GM19463 (cell line): Measurements from ENCODE around the gene ATP8A2.
"Not testable (repeated sequence)": the region's sequence is repeated elsewhere in the genome, so short reads cannot be mapped to it uniquely, and the experiment has no call there.

Source experiments
- ATAC-seq: cut with Tn5 transposase; IDR thresholded peaks from one replicate; pipeline ENCODE4 v1.9.1; 2021; ENCODE audit warnings: mild to moderate bottlenecking, moderate library complexity; ENCODE audit not compliant: unreplicated experiment

The ATP8A2 gene

GRCh38 chr13:25457566-25457965 is 85.8 kb downstream of the ATP8A2 start:
- ATAC-seq: no peak

DNA sequence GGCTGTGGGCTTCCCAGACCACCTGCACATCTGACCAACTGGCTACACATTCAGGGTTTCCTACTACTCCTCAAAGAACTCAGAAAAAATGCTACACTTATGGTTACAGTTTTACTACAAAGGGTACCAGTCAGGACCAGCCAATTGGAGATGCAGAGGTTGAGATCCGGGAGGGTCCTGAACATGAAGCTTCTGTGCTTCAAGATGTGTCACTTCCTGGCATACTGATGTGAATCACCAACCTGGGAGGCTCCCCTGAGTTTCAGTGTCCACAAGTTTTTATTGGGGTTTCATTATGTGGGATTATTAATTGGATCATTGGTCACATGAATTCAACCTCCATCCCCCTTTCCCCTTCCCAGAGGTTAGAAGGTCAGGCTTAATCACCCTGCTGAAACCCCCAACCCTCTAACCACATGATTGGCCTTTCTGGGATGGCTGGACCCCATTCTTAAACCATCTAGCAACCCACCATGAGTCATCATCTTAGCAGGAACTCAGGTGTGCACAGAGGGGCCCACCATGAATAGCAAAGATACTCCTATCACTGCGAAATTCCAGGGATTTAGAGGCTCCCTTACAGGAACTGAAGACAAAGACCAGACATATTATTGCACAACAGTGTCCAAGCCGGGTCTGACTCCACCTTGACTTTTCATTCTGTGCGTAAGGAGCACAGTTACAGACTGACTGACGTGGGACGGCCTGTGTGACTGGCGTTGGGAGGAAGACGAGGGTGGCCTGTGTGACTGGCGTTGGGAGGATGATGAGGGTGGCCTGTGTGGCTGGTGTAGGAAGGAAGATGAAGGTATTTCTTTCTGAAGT is 90.7 kb downstream of the ATP8A2 start:
- ATAC-seq: no peak

DNA sequence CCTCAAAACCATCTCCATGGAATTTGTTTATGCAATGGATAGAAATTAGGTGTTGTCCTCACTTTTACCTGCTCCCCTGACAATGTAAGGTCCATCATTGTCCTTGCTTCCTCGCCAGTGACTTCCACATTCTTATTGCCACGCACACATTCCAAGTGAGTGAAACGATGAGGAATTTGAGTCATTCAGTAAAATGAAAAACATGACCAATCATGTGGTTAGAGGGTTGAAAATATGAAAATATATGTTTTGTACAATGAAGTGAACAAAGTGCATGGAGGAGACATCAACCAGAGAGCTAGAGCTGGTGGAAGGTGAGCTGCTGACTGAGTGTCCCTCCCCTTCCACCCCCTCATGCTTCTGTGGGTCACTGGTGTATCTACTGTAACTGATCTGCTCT is 91.7 kb downstream of the ATP8A2 start:
- ATAC-seq: no peak

GRCh38 chr13:25466880-25467279 is 95.1 kb downstream of the ATP8A2 start:
- no peak for ATAC-seq

GRCh38 chr13:25468325-25469168 is 96.8 kb downstream of the ATP8A2 start:
- no peak for ATAC-seq

- ATAC-seq: no peak
These were observed 97.4 kb downstream of the ATP8A2 start for GRCh38 chr13:25469169-25469525.

GRCh38 chr13:25473864-25474263 is 102.1 kb downstream of the ATP8A2 start:
- ATAC-seq: no peak

GRCh38 chr13:25478186-25478585 is 106.4 kb downstream of the ATP8A2 start:
- no peak for ATAC-seq

DNA sequence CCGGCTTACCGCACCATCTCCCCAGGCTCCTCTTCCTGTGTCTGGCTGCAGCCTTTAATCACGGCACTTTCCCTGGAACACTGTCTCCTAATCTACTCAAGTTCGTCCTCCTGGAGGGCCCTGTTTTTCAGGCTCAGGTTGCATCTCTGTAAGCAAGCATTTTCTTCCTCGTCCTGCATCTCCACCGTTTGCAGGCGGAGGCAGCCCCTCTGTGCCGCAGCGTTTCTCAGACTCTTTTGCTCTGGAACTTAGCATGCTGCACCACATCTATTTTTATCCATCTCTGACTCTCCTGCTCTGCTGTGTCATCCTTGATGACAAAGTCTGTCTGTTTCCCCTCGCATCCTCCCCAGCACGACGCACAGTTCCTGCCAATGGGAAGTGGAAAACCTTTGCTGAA is 117.5 kb downstream of the ATP8A2 start:
- no peak for ATAC-seq

GRCh38 chr13:25490236-25490635 is 118.5 kb downstream of the ATP8A2 start:
- no peak for ATAC-seq

- ATAC-seq: no peak
These were observed 122.3 kb downstream of the ATP8A2 start for GRCh38 chr13:25493931-25494640.

DNA sequence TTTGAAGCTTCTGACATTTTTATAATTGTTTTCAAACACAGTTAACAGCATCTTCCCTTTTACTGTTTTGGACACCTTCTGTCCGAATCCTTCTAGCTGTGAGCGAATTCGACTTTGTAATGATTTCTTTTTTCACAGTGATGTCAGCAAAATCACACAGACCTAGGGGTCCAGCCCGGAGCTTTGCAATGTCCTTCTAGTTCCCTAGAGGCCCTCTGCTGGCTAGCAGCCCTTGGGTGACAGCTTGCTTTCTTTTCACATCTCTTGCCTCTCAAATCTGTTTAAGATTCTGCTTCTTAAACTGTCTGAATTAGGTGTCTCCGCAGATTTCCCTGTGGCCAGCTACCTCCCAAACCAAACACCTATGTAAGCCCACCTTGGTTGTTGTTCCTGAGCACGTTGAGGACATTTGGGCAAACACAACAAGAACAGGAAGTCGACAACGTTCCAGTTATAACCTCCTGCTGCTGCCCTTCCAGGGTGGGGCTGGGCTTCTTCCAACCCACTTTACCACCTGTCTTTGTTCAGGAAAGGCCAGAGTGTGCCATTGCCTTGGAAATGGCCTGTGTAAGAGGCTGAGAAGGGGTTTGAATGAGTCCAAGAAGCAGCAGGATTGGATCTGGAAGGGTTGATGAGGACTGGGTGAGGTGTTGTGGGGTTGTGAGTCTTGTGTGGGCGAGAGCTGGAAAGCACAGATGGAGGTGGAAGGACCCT is 123.1 kb downstream of the ATP8A2 start:
- ATAC-seq: no peak

- no peak for ATAC-seq
These were observed 129.5 kb downstream of the ATP8A2 start for GRCh38 chr13:25501231-25501630.

GRCh38 chr13:25502031-25502430 is 130.3 kb downstream of the ATP8A2 start:
- no peak for ATAC-seq

DNA sequence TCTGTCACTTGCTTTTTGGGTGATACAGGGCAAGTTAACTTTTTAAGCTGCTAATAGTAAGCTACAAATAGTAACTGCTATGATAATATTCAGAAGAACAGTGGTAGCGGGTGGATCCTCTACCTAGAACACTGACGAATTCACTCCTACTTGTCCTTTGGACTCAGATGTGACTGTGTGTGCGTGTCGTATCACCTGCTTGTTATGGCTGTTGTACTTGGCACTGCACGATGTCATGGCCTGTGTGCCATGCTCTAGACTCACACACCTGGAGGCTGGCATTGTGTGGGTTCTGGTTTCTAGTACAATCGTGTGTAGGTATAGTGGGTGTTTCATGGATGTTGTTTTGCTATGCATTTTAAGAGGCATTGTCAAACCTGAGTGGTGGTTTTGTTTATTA is 130.8 kb downstream of the ATP8A2 start:
- ATAC-seq: no peak

DNA sequence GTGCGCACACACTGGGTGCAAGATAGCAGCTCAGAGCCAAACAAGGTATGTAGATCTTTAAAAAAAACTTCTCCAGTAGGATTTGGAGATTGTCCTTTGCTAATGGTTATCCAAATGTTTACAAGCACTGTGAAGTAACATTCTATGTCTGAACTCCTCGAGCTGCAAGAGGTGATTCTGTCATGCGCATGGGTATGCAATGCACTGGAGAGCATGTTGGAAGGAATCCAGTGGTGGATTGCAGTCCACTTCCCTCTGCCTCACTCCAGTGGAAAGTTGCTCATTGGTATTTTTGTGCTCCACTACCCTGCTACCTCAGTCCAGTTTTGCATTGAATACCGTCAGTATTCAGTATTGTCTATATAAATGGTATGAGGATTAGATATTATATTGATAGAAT is 132.1 kb downstream of the ATP8A2 start:
- ATAC-seq: no peak

GRCh38 chr13:25507841-25508240 is 136.1 kb downstream of the ATP8A2 start:
- no peak for ATAC-seq

DNA sequence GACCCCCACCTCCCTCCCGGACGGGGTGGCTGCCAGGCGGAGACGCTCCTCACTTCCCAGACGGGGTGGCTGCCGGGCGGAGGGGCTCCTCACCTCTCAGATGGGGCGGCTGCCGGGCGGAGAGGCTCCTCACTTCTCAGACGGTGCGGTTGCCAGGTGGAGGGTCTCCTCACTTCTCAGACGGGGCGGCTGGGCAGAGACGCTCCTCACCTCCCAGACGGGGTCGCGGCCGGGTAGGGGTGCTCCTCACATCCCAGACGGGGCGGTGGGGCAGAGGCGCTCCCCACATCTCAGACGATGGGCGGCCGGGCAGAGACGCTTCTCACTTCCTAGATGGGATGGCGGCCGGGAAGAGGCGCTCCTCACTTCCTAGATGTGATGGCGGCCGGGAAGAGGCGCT is 141.3 kb downstream of the ATP8A2 start:
- ATAC-seq: not testable (repeated sequence)

DNA sequence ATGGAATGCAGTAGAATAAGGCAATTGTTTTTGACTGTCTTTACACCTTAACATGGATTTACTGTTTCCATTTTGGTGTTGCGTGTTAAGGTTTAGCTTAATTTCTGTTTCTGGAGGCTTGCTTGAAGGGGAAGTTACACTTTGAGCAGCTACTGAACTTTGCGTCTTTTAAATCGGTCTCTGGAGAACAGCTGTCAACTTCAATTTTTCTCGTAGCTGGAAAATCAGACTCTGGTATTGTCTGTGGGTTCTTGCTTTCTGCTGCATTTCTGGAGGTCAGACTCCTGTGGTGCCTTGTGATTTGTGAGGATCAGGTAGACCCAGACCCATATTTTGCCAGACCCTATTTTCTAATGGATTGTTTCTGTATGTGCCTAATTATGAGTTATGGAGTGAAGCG is 146.7 kb downstream of the ATP8A2 start:
- ATAC-seq: no peak

DNA sequence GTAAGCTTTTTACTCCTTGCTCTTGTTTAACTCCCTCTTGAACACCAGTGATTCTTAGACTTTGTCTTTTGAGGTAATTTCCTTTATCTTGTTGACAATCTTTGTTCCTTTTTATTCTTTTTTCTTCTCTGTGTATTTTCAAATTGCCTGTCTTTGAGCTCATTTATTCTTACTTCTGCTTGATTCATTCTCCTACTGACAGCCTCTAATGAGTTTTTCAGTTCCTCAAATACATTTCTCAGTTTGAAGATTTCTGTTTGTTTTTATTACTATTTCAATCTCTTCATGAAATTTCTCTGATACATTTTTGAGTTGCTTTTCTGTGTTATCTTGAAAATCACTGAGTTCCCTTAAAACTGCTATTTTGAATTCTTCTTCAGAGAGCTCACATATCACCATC is 154.1 kb downstream of the ATP8A2 start:
- no peak for ATAC-seq

DNA sequence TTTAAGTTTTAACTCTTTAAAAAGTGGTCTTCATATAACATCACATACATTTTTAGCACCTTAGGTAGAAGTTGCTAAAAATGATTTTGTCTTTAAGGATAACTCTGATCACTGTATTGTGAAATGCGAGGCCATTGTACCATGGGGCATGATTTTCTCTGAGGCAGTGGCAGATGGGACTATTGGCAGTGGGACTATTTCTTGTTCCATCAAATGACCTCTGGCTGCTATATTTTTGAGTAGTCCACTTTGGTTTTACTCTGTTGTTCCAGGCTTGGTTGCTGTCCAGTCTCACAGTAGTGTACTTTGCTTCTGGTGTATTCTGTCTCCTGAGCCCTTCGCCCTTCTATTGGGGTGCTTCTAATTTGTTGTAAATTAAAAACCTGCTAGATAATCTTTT is 156.5 kb downstream of the ATP8A2 start:
- ATAC-seq: no peak
